HEK293 (cell line): ENCODE data around the gene ADGRF3.

ENCODE experiments used
- CTCF ChIA-PET: fragments of 350-600 bp; formaldehyde crosslinking; extraction: SDS; loops from one replicate; lab custom pipeline; 2021; ENCODE audit warnings: antibody characterized with exemption; lab: Yijun Ruan, JAX
- POLR2A ChIA-PET: fragments of 300-600 bp; formaldehyde crosslinking; extraction: SDS; loops from one replicate; lab custom pipeline; 2020; ENCODE audit warnings: antibody characterized with exemption, inconsistent platforms; lab: Yijun Ruan, JAX
- H3K27ac ChIP-seq: fragments of 200-500 bp; sonication (Bioruptor generic); 2 replicates; pipeline ENCODE4 v1.5.1; 2014; ENCODE audit warnings: low read depth, low read length, control low read depth, inconsistent platforms; ENCODE audit errors: extremely low read depth
- H3K36me3 ChIP-seq, 2 experiments: fragments of 200-500 bp in 1 of 2; sonication (Bioruptor generic) in 1 of 2; 1 replicate in 1 of 2; 2 replicates in 1 of 2; pipeline ENCODE4 v1.5.1; 2014 to 2017; ENCODE audit warnings: inconsistent platforms in 2 of 2, low read length in 2 of 2; ENCODE audit not compliant: control insufficient read depth in 2 of 2, insufficient read depth in 1 of 2
- H3K4me1 ChIP-seq: fragments of 200-500 bp; sonication (Bioruptor generic); 2 replicates; pipeline ENCODE4 v1.5.1; 2014; ENCODE audit warnings: mild to moderate bottlenecking, low read length, inconsistent platforms; ENCODE audit not compliant: control insufficient read depth, insufficient read depth
- H3K4me3 ChIP-seq: 2 replicates; pipeline ENCODE4 v1.5.1; 2011; ENCODE audit warnings: low read depth, mild to moderate bottlenecking, control low read depth, low read length, moderate library complexity
- H3K9me3 ChIP-seq: fragments of 200-500 bp; sonication (Bioruptor generic); 2 replicates; pipeline ENCODE4 v1.5.1; 2014; ENCODE audit warnings: low read depth, low read length, inconsistent platforms; ENCODE audit not compliant: control insufficient read depth, insufficient read depth
- RBAK ChIP-seq: fragments of 450-650 bp; formaldehyde crosslinking; IDR thresholded peaks from 2 replicates; pipeline ENCODE4 v1.5.1; 2016; ENCODE audit warnings: missing biosample characterization, missing genetic modification characterization
- SCRT1 ChIP-seq: fragments of 450-650 bp; formaldehyde crosslinking; IDR thresholded peaks from 2 replicates; pipeline ENCODE4 v1.5.1; 2016; ENCODE audit warnings: missing biosample characterization, missing genetic modification characterization, borderline replicate concordance
- SCRT2 ChIP-seq: fragments of 450-650 bp; formaldehyde crosslinking; IDR thresholded peaks from 2 replicates; pipeline ENCODE4 v1.5.1; 2016; ENCODE audit warnings: missing biosample characterization, missing genetic modification characterization
- TCF7L2 ChIP-seq: IDR thresholded peaks from 2 replicates; pipeline ENCODE4 v1.6.1; 2011; ENCODE audit warnings: low read depth, mild to moderate bottlenecking, inconsistent platforms, low read length, moderate library complexity, borderline replicate concordance
- ZBTB1 ChIP-seq: fragments of 450-650 bp; formaldehyde crosslinking; IDR thresholded peaks from 2 replicates; pipeline ENCODE4 v1.5.1; 2016; ENCODE audit warnings: missing biosample characterization, missing genetic modification characterization
- ZFHX2 ChIP-seq: fragments of 450-650 bp; formaldehyde crosslinking; conservative IDR thresholded peaks from 2 replicates; pipeline ENCODE4 v1.5.1; 2016; ENCODE audit warnings: missing biosample characterization, missing genetic modification characterization
- ZFP37 ChIP-seq: fragments of 450-650 bp; formaldehyde crosslinking; IDR thresholded peaks from 2 replicates; pipeline ENCODE4 v1.5.1; 2016; ENCODE audit warnings: missing biosample characterization, missing genetic modification characterization
- ZFP69B ChIP-seq: fragments of 450-650 bp; formaldehyde crosslinking; IDR thresholded peaks from 2 replicates; pipeline ENCODE4 v1.5.1; 2016; ENCODE audit warnings: missing biosample characterization, missing genetic modification characterization
- ZNF121 ChIP-seq: fragments of 450-650 bp; formaldehyde crosslinking; IDR thresholded peaks from 2 replicates; pipeline ENCODE4 v1.5.1; 2016; ENCODE audit warnings: missing biosample characterization, missing genetic modification characterization
- ZNF148 ChIP-seq: fragments of 450-650 bp; formaldehyde crosslinking; IDR thresholded peaks from 2 replicates; pipeline ENCODE4 v1.5.0; 2017; ENCODE audit warnings: missing biosample characterization, missing genetic modification characterization, borderline replicate concordance
- ZNF157 ChIP-seq: fragments of 450-650 bp; formaldehyde crosslinking; IDR thresholded peaks from 2 replicates; pipeline ENCODE4 v1.5.1; 2016; ENCODE audit warnings: missing biosample characterization, missing genetic modification characterization
- ZNF223 ChIP-seq: fragments of 450-650 bp; formaldehyde crosslinking; IDR thresholded peaks from 2 replicates; pipeline ENCODE4 v1.5.1; 2016; ENCODE audit warnings: missing biosample characterization, missing genetic modification characterization
- ZNF26 ChIP-seq: fragments of 450-650 bp; formaldehyde crosslinking; IDR thresholded peaks from 2 replicates; pipeline ENCODE4 v1.5.1; 2016; ENCODE audit warnings: missing biosample characterization, missing genetic modification characterization
- ZNF362 ChIP-seq: fragments of 450-650 bp; formaldehyde crosslinking; IDR thresholded peaks from 2 replicates; pipeline ENCODE4 v1.5.1; 2016; ENCODE audit warnings: missing biosample characterization, missing genetic modification characterization
- ZNF473 ChIP-seq: fragments of 450-650 bp; formaldehyde crosslinking; IDR thresholded peaks from 2 replicates; pipeline ENCODE4 v1.5.1; 2017; ENCODE audit warnings: missing biosample characterization, missing genetic modification characterization
- ZNF560 ChIP-seq: fragments of 450-650 bp; formaldehyde crosslinking; IDR thresholded peaks from 2 replicates; pipeline ENCODE4 v1.5.1; 2017; ENCODE audit warnings: missing biosample characterization, missing genetic modification characterization, borderline replicate concordance
- ZNF561 ChIP-seq: fragments of 450-650 bp; IDR thresholded peaks from 2 replicates; pipeline ENCODE4 v1.5.1; 2018; ENCODE audit warnings: missing biosample characterization, missing genetic modification characterization, borderline replicate concordance
- ZNF626 ChIP-seq: fragments of 450-650 bp; sonication (Bioruptor Pico); formaldehyde crosslinking; IDR thresholded peaks from 2 replicates; pipeline ENCODE4 v1.5.1; 2018; ENCODE audit warnings: missing biosample characterization, missing genetic modification characterization, inconsistent platforms
- ZNF645 ChIP-seq: fragments of 450-650 bp; formaldehyde crosslinking; IDR thresholded peaks from 2 replicates; pipeline ENCODE4; 2016; ENCODE audit warnings: missing biosample characterization, missing genetic modification characterization
- ZSCAN18 ChIP-seq: fragments of 450-650 bp; formaldehyde crosslinking; IDR thresholded peaks from 2 replicates; pipeline ENCODE4 v1.5.1; 2016; ENCODE audit warnings: missing biosample characterization, missing genetic modification characterization

Gene ADGRF3

GRCh38 chr2:26382564-26382963 is 36.0 kb upstream of the ADGRF3 start:
- CTCF ChIA-PET: no interaction called here
- 0 out of 2 replicates have a peak, but pooled peaks cover 3% of the 10 kb centered on the region for H3K4me1 ChIP-seq
- H3K36me3 ChIP-seq: peaks cover 15 to 35% of the 10 kb centered on the region in 2 experiments
- no peak overlapping the region for H3K27ac ChIP-seq
- POLR2A ChIA-PET: interaction anchor here (1.0 kb wide), 1 partner anchor 9 kb away, joined by 5 read pairs; no protein-coding TSS in a partner anchor
- H3K4me3 ChIP-seq: no peak overlapping the region
- no peaks in the 10 kb centered on the region for H3K9me3 ChIP-seq
- no peak for TF ChIP-seq SCRT1 (tag by site-specific recombination)
- TF ChIP-seq ZFHX2 (tag by site-specific recombination): no peak
- no peak for TF ChIP-seq ZNF645 (tag by site-specific recombination)
- no peak for TF ChIP-seq ZNF362 (tag by site-specific recombination)
- no peak for TF ChIP-seq ZNF157
- TF ChIP-seq ZNF473 (tag by site-specific recombination): no peak
- no peak for TF ChIP-seq TCF7L2
- no peak for TF ChIP-seq ZNF560 (tag by site-specific recombination)
- no peak for TF ChIP-seq ZFP37 (tag by site-specific recombination)
- no peak for TF ChIP-seq ZNF148 (tag by site-specific recombination)
- no peak for TF ChIP-seq ZNF223 (tag by site-specific recombination)
- TF ChIP-seq ZFP69B: no peak
- no peak for TF ChIP-seq SCRT2 (tag by site-specific recombination)
- no peak for TF ChIP-seq RBAK
- no peak for TF ChIP-seq ZSCAN18
- no peak for TF ChIP-seq ZNF561 (tag by site-specific recombination)
- TF ChIP-seq ZNF626: no peak
- no peak for TF ChIP-seq ZNF26
- no peak for TF ChIP-seq ZNF121
- TF ChIP-seq ZBTB1 (tag by site-specific recombination): no peak
